DOHH2 (cell line): ENCODE results near the gene DOCK9.
A peak's percentile ranks its signal among the peaks of the same experiment; 100 is the strongest.

Experiments
- H3F3A ChIP-seq: fragments of 200-600 bp; sonication (generic), shearing (Covaris generic); 2 replicates; pipeline ENCODE4 v1.6.0; 2016; ENCODE audit warnings: antibody characterized with exemption, mild to moderate bottlenecking; ENCODE audit not compliant: control insufficient read depth, insufficient read depth
- H3K27ac ChIP-seq: fragments of 200-600 bp; sonication (generic); 2 replicates; pipeline ENCODE4 v1.5.1; 2014; ENCODE audit warnings: low read depth, mild to moderate bottlenecking, low read length, moderate library complexity
- H3K27me3 ChIP-seq: fragments of 200-600 bp; sonication (generic); 2 replicates; pipeline ENCODE4 v1.6.1; 2014; ENCODE audit warnings: mild to moderate bottlenecking, low read length, mixed read lengths; ENCODE audit not compliant: control insufficient read depth
- H3K36me3 ChIP-seq: fragments of 200-600 bp; sonication (generic); 2 replicates; pipeline ENCODE4 v1.6.1; 2014; ENCODE audit warnings: mild to moderate bottlenecking, low read length, moderate library complexity, mixed read lengths; ENCODE audit not compliant: control insufficient read depth
- H3K4me1 ChIP-seq: fragments of 200-600 bp; sonication (generic); 2 replicates; pipeline ENCODE4 v1.6.1; 2014; ENCODE audit warnings: mild to moderate bottlenecking, low read length, mixed read lengths; ENCODE audit not compliant: control insufficient read depth
- H3K4me2 ChIP-seq: fragments of 200-600 bp; sonication (generic); 2 replicates; pipeline ENCODE4 v1.6.0; 2014; ENCODE audit warnings: mild to moderate bottlenecking, low read length, moderate library complexity
- H3K4me3 ChIP-seq: fragments of 200-600 bp; sonication (generic); 2 replicates; pipeline ENCODE4 v1.5.1; 2014; ENCODE audit warnings: mild to moderate bottlenecking, low read length, mixed read lengths
- H3K79me2 ChIP-seq: fragments of 200-600 bp; sonication (generic); 2 replicates; pipeline ENCODE4 v1.6.1; 2014; ENCODE audit warnings: mild to moderate bottlenecking, low read length, mixed read lengths; ENCODE audit not compliant: control insufficient read depth
- H3K9me2 ChIP-seq: fragments of 200-600 bp; sonication (generic); replicated peaks from 2 replicates; pipeline ENCODE4 v1.6.1; 2014; ENCODE audit warnings: mild to moderate bottlenecking, low read length, mixed read lengths; ENCODE audit not compliant: control insufficient read depth
- H3K9me3 ChIP-seq: fragments of 200-600 bp; sonication (generic); 2 replicates; pipeline ENCODE4 v1.6.1; 2014; ENCODE audit warnings: antibody characterized with exemption, low read length, mixed read lengths; ENCODE audit not compliant: control insufficient read depth, insufficient read depth
- H4K20me1 ChIP-seq: fragments of 200-600 bp; sonication (generic); 2 replicates; pipeline ENCODE4 v1.6.0; 2014; ENCODE audit warnings: low read depth, mild to moderate bottlenecking, antibody characterized with exemption, low read length, moderate library complexity; ENCODE audit not compliant: control insufficient read depth, insufficient read depth
- EZH2phosphoT487 ChIP-seq: fragments of 200-600 bp; sonication (generic); IDR thresholded peaks from 2 replicates; pipeline ENCODE4 v1.6.1; 2017; ENCODE audit warnings: borderline replicate concordance, mild to moderate bottlenecking, antibody characterized with exemption, low read length, moderate library complexity, mixed read lengths
- TF ChIP-seq, protein P1 (sequence below): fragments of 200-600 bp; sonication (generic); IDR thresholded peaks from one replicate; pipeline ENCODE4 v1.5.1; 2014; ENCODE audit warnings: antibody characterized with exemption, mild to moderate bottlenecking, low read depth, low read length; ENCODE audit not compliant: poor library complexity, severe bottlenecking

The DOCK9 gene

GRCh38 chr13:98937911-98938381 is 39.9 kb downstream of the DOCK9 start:
- no peak overlapping the region for H3K27ac ChIP-seq
- H3K4me1 ChIP-seq, result no peaks in the 10 kb centered on the region
- no peaks in the 10 kb centered on the region for H3K9me3 ChIP-seq
- H4K20me1 ChIP-seq, result no peaks in the 10 kb centered on the region
- no peaks in the 10 kb centered on the region for H3K9me2 ChIP-seq
- H3K27me3 ChIP-seq, result no peaks in the 10 kb centered on the region
- no peak for TF ChIP-seq EZH2phosphoT487
- TF ChIP-seq, protein P1, sequence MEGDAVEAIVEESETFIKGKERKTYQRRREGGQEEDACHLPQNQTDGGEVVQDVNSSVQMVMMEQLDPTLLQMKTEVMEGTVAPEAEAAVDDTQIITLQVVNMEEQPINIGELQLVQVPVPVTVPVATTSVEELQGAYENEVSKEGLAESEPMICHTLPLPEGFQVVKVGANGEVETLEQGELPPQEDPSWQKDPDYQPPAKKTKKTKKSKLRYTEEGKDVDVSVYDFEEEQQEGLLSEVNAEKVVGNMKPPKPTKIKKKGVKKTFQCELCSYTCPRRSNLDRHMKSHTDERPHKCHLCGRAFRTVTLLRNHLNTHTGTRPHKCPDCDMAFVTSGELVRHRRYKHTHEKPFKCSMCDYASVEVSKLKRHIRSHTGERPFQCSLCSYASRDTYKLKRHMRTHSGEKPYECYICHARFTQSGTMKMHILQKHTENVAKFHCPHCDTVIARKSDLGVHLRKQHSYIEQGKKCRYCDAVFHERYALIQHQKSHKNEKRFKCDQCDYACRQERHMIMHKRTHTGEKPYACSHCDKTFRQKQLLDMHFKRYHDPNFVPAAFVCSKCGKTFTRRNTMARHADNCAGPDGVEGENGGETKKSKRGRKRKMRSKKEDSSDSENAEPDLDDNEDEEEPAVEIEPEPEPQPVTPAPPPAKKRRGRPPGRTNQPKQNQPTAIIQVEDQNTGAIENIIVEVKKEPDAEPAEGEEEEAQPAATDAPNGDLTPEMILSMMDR, result no peak
- no peaks in the 10 kb centered on the region for H3F3A ChIP-seq
- H3K36me3 ChIP-seq, result no peaks in the 10 kb centered on the region
- H3K4me3 ChIP-seq, result no peak overlapping the region
- no peaks in the 10 kb centered on the region for H3K79me2 ChIP-seq
- H3K4me2 ChIP-seq, result no peak overlapping the region

- Histone ChIP-seq H3K79me2 (no peaks in the 10 kb centered on the region), H3K36me3 (no peaks in the 10 kb centered on the region), H3K4me2 (no peak overlapping the region), H3K4me3 (no peak overlapping the region), H3K4me1 (peaks cover 4% of the 10 kb centered on the region; the same call in 1 of the 2 replicates), H3K9me2 (no peaks in the 10 kb centered on the region), H3K9me3 (no peaks in the 10 kb centered on the region), H3K27ac (no peak overlapping the region), H3K27me3 (no peaks in the 10 kb centered on the region), H4K20me1 (no peaks in the 10 kb centered on the region), H3F3A (no peaks in the 10 kb centered on the region)
- TF ChIP-seq, protein P1, result no peak
- TF ChIP-seq EZH2phosphoT487, result no peak
These were observed 43.6 kb downstream of the DOCK9 start for GRCh38 chr13:98934243-98934642.

DNA sequence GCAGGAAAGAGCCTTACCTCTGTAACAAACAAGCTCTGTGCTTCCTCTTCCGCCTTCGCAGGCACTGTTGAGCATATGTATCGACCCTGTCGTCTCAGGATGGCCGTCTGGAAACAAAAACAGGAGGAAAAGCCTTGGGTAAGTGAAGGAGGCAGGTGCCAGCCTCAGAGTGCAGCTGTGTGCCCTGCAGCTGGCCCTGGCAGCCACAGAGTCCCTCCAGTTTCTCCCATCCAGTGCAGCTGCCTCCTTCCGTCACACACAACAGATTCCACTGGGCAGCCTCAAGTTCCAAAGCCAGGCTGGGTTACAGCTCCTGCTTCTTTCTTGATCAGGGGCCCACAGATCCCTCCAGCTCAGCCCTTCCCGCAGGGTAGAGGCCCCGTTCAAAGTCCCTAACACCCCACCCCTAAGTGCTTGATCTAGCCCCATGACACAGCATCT is 47.7 kb downstream of the DOCK9 start:
- H4K20me1 ChIP-seq, result no peaks in the 10 kb centered on the region
- TF ChIP-seq, protein P1, result no peak
- TF ChIP-seq EZH2phosphoT487, result no peak
- no peaks in the 10 kb centered on the region for H3K9me2 ChIP-seq
- H3K4me3 ChIP-seq, result peak overlapping the region; percentile 43
- H3K27ac ChIP-seq, result no peak overlapping the region
- peak overlapping the region; percentile 46 for H3K4me2 ChIP-seq
- H3F3A ChIP-seq, result no peaks in the 10 kb centered on the region
- no peaks in the 10 kb centered on the region for H3K9me3 ChIP-seq
- H3K79me2 ChIP-seq, result no peaks in the 10 kb centered on the region
- H3K4me1 ChIP-seq, result peaks cover 4% of the 10 kb centered on the region; the same call in 1 of the 2 replicates
- no peaks in the 10 kb centered on the region for H3K27me3 ChIP-seq
- H3K36me3 ChIP-seq, result no peaks in the 10 kb centered on the region
